ENCODE results near the gene UBE2D2. TPM values are rescaled to one million over a fixed set of nuclear protein-coding genes. Genes with fewer than 3 reads are reported as not detected.

Gene UBE2D2
- polyA plus RNA-seq, 12 donors: 86.7 to 157 (median 138) TPM; not detected in 1

DNA sequence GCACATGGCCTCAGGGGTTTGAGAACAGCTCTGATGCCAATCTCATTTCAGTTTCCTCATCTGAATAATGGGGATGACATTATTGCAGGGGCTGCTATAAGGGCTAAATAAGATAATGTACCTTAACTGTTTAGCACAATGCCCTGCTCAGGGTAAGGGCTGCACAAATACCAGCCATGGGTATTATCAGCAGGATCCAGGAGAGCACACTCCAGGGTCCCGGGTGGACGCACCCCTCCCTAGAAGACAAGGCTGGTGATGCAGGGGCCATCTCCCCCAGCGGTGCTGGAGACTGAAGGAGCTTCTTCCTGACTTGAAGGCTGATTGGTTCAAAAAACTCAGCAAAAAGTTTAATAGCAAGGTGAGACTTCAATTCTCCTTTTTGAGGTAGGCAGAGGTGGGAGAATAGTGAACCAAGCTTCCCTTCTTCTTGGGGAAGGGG, 84.3 kb downstream of the UBE2D2 start:
- DNase-seq: no peak

DNA sequence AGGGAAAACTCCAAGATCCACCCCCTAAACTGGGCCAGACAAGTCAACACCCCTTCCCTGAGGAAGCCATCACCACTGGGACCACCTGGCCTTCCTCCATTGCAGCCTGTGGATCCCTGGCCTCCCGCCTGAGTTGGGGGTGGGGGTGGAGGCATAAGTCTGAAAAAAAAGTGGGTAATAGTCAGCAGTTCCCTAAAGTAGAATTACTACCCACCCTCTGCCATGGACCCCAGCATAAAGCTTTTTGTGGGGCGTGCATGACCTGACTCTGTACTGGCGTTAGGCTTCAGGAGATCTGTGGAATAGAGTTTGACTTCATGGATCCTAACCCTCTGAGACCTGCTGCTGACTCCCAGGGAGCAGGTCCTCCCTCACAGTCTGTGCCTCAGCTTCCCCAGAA, 85.0 kb downstream of the UBE2D2 start:
- no peak for DNase-seq

DNA sequence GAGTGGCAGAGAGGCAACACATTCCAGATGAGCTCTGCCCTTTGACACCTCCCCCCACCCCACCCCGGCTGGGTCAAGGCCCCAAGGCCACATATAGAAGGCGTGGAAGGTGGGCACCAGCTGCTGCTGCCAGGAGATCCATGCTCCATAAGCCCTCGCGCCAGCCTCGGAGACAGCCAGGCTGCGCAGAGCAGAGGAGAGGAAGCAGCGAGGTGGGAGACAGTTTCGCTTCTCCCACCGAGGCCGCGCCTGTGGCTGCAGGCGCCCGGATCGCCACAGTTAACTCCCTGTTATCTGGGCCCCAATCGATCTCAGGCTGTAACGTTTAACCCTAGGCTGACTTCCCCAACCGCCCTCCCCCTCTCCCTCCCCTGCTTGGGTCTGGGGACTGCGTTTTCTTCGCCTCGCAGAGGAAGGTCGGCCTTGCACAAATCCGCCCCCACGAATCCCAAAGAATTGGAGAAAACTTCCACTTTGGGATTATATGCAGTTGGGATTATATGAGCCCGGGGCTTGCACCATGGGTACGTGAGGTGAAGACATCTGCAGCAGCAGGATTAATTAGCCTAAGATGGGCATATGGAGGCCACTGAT, 85.9 kb downstream of the UBE2D2 start:
- DNase-seq: no peak

DNA sequence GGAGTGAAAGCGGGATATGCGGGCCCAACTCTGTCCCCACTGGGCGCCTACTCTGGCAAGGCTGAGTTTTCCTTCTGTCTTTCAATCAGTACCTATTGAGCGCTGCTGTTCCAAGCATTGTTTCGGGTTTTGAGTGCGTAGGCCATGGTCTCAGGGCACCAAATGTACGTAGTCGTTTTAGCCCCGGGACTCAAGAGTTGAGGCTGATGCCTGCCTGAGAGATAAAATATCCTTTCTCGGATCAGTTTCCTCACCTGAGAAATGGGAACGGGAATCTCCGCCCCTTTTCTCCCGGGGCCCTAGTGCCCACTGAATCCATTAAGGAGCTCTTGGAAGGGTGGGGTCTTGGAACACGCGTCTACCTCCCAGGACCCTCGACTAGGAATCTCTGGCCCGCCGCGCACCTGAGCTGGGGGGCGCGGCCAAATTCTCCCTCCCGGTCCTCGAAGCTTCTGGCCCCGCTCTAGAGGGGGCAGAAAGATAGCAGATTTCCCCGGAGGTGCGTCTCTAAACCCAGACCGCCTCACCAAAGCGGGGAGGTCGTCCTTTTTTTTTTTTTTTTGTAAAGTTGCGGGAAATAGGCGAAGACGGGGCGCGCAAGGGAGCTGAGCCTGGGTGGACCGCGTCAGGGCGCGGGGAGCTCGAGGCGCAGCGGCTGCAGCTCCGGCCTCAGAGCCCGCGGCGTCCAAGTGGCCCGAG, 86.5 kb downstream of the UBE2D2 start:
- DNase-seq: no peak

DNA sequence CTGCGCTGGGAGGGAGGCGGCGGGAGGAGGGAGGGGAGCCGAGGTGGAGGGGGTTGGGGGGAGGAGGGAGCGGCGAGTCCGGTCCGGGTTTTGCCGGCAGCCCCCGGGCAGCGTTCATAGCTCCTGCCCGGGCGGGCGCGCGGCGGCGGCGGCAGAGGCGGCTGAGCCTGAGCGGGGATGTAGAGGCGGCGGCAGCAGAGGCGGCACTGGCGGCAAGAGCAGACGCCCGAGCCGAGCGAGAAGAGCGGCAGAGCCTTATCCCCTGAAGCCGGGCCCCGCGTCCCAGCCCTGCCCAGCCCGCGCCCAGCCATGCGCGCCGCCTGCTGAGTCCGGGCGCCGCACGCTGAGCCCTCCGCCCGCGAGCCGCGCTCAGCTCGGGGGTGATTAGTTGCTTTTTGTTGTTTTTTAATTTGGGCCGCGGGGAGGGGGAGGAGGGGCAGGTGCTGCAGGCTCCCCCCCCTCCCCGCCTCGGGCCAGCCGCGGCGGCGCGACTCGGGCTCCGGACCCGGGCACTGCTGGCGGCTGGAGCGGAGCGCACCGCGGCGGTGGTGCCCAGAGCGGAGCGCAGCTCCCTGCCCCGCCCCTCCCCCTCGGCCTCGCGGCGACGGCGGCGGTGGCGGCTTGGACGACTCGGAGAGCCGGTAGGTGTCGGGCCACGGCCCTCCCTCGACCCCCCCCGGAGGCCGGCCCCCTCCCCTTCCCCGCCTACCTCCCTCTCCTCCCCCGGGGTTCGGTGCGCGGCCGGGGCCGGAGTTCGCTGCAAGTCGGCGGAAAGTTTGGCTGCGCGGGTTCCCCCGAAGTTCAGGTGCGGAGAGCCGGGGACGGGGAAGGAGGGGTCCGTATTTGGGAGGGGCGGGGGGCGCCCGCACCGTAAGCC, 87.3 kb downstream of the UBE2D2 start, which contains the start of gene CXXC5:
Gene CXXC5 (plus strand): TSS at position 145 of the 877 bp plus-strand sequence. CDS start 32,175 bp downstream, outside the sequence.
- peak; percentile 87 for DNase-seq

DNA sequence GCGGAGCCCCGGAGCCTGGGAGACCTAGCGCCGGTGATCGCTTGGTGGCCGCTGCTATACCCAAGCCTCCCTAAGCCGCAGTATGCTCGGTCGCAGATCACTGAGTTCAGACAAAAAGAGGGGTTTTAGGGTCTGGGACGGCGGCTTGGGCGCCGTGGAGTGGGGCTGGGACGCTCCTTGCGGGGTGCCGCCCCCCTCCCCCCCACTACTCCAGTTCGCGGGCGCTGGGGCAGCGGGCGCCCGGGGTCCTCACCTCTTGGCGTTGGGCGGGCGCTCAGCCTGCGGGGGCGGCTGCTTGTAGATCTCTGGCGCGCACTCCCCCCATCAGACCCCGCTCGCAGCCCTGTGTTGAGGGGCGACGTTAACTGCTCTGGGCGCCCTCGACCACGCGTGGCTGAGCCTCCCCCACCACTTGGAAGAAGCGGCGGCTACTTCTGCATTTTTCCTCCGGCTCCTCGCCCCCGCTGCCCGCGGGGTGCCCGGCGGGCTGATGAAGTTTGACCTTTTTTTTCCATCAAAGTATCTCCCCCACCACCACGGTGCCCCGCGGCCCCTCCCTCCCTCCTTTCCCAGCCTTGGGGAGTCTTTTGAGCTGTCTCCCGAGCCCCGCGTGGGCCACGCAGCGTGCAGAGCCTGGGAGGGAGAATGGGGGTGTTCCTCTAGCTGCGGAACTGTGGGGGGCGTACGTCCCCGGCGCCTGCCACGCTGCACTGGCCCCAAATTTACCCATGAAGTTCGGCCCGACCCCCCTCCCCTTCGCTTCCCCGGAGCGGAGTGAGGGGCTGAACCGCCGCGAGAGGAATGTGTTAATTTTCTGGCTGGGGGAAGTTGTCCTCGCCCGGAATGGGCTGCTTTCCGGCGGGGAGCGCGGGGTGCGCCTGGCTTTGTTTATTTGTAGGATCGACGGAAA, 88.2 kb downstream of the UBE2D2 start:
- DNase-seq: no peak

DNA sequence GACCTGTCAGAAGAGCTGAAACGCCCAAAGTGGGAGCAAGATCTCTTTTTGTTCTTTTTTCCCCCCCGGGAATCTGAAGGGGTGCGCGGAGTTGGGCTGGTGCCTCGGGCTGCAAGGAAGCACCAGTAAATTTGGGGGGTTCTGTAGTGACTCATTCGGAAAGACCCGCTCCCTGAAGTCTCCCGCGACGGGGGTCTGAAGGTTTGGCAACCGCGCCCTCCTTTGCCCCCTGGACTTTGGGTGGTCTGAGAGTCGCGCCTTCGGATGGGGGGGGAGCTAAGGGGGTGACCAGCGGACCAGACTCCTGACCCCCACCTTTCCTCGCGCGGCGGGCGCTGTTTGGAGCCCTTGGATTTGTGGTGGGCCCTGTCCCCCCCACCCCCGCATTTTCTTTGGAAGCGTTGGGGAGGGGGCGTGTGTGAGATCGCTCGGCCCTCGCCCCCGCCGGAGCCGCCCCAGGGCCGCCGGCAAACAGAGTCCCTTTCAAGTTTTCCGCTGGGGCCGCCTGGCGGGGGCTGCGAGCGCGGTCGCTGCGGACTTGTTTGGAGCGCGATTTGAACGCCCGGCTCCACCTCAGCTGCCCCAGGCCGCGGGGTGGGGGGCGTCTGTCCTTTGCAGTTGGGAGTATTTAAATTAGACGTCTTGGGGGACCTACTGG, 89.0 kb downstream of the UBE2D2 start:
- DNase-seq: no peak

DNA sequence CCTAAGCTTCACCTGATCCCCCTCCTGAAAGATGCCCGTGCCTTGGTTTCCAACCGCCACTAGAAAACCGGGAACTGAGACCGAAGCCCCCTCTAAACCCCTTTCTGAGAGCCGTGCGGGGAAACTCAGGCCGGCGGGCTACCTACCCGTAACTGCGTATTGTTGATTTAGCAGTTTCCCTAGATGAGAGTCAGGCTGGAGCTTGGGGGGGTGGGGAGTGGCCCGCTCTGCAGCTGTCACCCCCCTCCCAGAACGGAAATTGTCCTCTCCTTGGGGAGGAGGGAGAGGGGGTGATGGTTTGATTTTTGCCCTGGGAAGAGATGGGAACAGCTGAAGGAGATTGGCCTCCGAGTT, 89.5 kb downstream of the UBE2D2 start:
- DNase-seq: no peak

DNA sequence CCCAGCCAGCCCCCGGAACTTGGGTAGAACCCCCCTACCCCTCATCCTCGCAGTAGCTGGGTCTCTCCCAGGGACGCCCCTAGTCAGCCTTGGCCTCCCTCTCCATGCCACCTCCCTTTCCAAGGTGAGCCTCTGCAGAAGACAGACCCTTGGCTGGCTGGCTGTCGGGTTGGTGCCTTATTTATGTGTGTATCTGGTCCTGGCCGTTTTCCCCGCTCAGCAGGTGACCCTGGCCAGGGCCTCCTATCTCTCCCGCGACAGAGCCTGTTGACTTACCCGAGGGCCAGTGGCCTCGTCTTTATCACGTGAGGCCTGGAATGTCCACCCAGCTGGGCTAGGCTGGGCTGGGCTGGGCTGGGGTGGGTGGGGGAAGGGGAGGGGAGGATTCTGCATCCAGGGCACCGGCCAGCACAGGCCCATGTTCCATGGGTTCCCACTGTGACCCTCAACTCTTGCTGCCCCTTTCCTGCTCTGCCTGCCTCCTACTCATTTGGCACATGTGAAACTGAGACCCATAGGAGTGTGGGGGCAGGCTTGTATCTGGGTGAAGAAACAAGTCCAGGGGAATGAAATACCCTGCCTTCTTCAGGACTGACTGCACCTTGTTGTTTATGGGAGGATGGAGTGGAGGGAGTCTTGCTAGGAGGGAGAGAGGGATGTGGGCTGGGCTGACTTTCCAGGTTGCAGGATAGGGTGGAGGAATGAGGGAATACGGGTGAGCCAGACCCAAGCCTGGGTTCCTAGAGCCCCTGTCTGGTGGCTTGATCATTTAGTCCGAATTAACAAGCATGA, 90.1 kb downstream of the UBE2D2 start:
- no peak for DNase-seq

DNA sequence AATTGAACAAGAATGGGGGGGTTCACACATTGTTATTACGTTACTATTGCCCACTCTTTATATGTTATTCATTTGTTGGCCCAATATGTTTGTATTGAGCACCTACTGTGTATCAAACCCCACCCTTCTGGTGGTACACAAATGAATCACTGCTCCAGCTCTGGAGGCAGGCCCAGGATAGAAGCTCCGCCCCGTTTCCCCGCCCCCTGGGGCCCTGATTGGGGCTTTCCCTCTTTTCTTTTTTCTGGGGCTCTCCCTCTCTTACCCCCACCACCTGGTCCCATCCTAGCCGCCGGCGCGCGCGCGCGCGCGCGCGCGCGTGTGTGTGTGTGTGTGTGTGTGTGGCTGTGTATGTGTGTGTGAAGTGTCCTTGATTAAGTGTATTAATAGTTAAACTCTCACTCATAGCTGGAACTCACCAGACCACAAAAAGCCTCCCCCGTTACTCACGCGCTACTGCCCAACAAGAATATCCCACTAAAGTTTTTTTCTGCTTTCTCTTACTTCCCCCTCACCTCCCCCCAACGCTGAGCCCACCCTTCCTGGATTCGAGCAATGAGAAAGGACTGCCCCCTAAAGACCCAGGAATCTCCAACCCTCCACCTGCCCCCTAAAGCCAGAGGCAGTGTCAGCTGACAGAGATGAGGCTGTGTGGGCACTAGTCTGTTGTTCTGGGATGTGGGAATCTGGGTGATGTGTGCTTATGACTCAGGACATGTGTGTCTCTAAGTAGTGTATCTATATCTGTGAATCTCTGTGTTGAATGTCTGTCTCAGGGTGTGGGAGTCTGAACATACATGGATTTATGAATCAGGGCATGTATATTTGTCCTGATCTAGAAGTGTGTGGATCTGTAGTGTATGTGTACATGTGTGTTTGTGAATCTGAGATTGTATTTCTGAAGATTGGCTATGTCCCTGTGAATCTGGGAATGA, 91.0 kb downstream of the UBE2D2 start:
- DNase-seq: no peak

DNA sequence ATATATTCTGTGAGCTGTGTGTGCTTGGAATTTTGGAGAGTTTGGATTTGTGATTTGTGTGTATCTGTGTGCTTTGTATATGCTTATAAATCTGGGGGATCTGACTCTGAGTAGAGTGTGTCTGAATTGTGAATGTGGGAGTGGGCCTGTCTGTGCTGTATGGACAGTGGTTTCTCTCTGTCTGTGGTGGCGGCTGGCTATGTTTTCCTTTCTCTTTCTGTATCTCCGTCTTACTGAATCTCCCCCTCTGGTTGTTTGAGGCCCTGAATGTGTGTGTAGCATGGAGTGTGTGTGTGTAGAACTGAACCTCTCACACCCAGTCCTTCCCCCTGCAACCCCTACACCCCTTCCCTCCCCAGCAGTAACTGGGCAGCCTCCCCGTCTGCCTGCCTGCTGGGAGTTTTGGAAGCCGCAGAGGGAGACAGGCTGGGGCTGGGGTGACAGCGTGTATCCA, 91.7 kb downstream of the UBE2D2 start:
- DNase-seq: no peak

DNA sequence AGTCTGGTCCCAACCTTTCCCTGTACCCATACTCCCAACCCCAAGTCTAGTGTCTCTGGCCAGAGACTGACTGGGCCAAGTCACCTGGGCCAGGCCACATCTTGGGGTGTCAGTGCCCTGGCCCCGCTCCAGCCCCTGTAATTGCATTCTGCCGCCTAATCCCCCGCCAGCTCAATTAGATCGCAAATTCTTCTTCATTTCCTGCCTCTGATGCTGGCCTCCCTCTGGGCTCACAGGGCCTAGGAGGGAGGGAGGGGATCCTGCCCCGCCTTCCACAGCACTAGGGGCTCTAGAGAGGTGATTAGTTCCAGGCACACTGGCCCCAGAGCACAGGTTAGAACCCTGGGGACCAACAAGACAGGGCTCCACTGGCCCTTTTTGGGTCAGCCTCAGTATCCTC, 92.5 kb downstream of the UBE2D2 start:
- no peak for DNase-seq

DNA sequence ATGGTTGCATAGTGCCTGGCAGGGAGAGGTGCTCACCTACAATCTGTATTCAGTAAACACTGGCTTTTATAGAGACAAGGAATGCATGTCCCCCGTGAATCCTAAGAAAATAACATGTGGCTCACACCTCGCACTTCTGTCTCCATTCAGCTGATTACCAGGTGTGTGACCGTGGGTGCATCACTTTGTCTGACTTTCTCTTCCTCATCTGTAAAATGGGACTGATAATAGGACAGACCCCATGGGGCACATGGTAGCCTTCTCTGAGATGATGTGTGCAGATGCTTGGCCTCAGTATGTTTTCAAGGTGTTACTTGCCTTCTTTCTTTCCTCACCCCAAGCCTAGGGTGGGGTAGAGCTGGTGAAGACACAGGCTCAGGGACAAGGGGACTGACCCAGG, 93.3 kb downstream of the UBE2D2 start:
- DNase-seq: no peak

DNA sequence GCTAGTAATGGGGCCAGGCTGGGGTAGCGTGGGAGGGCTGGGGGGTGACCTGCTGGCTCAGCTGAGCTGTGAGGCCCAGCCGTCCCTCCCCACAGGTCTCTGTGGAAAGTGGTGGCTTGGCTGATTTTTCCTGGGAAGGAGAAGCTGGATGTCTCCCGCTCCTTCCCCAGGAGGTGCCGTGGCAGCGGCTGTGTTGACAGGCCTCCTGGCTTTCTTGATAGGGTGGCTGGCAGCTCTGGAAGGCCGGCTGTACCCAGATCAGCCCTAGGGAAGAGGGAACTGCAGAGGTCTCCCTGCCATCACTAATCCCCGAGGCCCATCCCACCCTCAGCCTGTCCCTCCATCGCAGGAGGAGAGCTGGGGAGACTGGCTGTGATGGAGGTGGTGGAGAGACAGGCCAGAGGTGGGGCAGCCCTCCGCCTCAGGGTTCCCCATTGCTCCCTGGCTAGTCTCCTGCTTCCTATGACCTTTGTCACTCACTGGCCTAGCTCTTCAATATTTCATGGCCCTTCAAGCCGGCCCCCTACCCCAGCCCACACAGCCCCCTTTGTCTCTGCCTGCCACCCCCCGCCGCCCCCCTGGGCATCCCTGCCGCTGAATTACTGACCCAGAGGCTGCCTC, 93.8 kb downstream of the UBE2D2 start:
- no peak for DNase-seq

DNA sequence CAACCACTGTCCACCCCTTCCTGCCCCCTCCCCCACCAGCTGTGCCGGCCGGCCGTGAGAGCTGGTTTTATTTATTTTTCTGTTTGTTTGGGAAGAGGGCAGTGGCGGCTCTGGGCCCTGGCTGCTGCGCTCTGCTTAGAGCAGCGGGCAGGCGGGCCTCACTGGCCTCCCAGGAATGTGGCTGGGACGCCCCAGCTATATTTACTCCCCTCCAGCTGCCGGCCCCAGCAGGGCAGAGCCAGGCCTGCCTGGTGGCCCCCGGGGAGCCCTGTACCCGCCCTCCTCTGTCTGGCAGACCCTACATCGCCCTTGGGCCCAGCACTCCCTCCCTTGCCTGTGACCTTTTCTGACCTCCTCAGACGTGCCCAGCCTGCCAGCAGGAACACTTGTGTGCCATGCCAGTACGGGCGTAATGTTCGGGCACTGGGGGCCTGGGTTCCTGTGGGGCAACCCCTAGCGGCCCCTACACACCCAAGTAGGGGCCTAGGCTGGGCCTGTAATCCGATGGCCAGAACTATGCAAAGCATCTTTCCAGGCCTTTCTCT, 94.7 kb downstream of the UBE2D2 start:
- no peak for DNase-seq

DNA sequence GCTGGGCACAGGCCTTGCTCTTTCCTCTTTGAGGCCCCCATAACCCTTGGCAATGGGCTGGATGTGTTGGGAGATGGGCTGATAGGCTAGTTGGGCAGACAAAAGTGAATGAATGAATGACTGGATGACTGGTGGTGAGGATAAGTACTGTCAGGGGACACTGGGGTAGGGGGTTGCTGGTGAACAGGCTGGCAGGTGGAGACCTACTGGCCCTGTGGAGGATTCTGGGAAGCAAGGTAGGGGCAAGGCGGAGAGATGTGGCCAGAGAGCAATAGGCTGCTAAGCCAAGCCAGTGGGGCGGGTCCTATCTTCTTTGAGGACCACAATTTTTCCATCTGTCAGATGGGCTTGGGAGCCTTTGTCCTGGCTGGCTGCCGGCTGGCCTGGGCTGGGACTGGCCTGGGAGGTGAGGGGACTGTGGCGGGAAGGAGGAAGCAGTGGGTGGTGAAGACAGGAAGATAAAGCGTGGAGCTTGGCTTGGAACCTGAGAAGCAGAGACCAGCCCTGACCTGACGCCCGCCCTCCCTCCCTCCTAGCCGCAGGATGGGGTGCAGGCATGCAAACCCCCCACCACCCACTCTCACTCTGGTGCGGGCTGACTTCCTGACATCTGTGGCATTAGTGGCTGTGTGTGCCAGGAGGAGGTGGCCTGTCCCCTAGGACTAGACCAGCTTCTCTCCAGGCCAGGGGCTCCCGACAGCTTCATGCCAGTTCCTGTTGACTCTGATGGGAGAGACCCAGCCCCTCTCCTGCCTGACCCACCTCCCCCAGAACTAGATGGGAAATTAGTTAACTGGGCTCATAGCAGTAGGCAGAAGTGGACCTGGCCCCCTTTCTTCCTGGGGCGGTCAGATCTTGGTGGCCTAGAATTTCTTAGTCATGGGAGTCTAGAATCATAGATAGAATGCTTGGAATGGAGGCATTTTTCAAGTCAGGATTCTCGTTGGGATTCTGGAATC, 96.5 kb downstream of the UBE2D2 start:
- no peak for DNase-seq

DNA sequence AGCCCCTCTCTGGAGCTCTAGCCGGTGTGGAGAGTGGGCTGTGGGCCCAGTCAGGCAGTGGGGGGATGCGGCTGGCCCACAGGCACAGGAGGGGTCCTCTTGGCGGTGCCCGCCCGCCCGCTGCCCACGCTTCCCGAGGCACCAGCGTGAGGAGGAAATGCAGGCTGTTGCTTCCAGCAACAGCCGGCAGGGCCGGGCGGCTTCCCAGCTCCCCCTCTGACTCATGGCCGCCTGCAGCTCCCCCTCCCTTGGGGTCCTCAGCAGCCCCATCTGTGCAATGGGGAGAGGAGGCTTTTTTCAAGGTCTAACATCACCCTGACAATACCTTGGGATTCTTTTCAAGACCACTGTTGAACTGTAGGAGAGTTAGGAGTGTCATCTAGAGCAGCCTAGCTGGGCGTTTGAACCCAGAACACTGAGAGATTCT, 97.4 kb downstream of the UBE2D2 start:
- no peak for DNase-seq

All from muscle of arm (tissue), 12 donors.